ENCODE data around the gene BCL11A. TPM values are rescaled to one million over a fixed set of nuclear protein-coding genes. Genes with fewer than 3 reads are reported as not detected.

Gene BCL11A
- total RNA-seq, 1 donor from 2014 or later = 4.4 TPM

DNA sequence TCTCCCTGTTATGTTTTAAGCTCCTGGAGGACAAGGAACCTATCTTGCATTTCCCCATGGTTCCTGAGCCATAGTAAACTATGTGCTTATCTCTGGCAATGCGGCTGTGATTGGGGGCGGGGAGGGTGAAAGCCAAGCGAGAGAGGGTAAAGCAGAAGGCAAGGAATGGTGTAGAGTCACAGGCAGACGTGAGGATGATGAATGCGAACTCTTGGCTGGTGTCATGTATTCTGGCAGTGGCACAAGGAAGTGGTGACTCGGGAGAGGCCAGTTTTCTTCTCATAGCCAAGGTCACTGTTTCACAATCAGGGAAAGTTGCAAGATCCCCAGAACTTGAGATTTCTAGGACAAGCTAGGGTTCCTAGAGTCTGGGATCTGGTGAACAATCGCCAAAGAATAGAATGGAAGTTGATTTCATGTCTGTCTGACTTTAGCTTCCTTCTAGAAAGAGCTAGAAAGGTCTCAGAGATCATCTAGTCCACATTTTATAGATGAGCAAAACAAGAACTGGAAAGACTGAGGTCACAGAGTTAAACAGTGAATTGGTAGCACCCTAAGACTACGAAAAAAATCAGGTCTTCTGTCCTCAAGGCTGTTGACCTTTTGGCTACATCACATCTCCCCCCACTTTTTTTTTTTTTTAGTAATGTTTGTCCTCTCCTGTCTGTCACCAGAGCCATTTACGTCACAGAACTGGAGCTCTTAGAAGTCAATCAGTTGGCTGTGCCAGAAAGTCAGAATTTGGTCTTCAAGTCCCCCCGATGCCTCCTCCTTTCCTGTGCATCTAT is 137.0 kb downstream of the BCL11A start:
- DNase-seq (ENCODE audit: low read depth) = no peak
- TF ChIP-seq CTCF (conservative IDR thresholded peaks at IDR 0.05; ENCODE audit: low read depth, low read length) = no peak
- H3K4me3 ChIP-seq (ENCODE audit: low read depth, low read length) = no peak overlapping the region

- no peak for DNase-seq (ENCODE audit: low read depth)
- TF ChIP-seq CTCF (conservative IDR thresholded peaks at IDR 0.05; ENCODE audit: low read depth, low read length) = no peak
- H3K4me3 ChIP-seq (ENCODE audit: low read depth, low read length) = no peak overlapping the region
Observed at GRCh38 chr2:60415814-60416213, 137.6 kb downstream of the BCL11A start.

GRCh38 chr2:60414495-60415138 is 138.8 kb downstream of the BCL11A start:
- TF ChIP-seq CTCF (conservative IDR thresholded peaks at IDR 0.05; ENCODE audit: low read depth, low read length) = no peak
- DNase-seq (ENCODE audit: low read depth) = no peak
- H3K4me3 ChIP-seq (ENCODE audit: low read depth, low read length) = no peak overlapping the region

GRCh38 chr2:60413814-60414168 is 139.7 kb downstream of the BCL11A start:
- no peak for DNase-seq (ENCODE audit: low read depth)
- no peak for TF ChIP-seq CTCF (conservative IDR thresholded peaks at IDR 0.05; ENCODE audit: low read depth, low read length)
- H3K4me3 ChIP-seq (ENCODE audit: low read depth, low read length) = no peak overlapping the region

DNA sequence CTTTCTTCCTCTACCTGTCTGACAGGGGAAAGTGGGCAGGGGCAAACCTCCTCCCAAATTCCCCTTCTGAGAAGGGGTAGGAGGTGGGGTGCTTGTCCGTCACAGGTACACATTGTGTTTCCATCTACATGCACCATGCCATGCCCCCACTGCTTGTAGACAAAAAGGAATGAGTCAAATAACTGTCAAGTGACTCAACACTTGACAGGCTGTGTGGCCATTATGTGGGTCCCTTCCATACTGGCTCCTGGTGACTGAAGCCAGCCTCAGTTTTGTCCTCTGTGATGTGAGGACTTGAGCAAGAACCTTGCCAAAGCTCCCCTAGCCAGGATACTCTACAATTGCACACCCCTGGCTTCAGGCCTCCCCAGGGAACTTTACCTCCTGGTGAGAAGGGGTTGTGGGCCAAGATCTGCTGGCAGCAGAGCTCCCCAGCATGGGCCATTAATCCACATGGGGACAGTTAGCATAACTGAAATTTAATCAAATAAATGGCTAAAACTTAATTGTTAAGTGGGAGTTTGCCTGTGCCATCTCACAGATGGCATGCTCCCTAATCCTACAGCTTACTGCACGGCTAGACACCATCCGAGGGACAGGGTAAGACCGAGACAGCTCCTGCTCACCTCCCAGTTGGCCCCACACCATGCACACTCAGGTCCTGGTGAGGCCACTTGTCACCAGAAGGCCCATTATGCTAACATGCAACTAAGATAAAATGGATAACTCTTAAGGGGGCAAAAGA is 140.2 kb downstream of the BCL11A start:
- DNase-seq (ENCODE audit: low read depth) = no peak
- H3K4me3 ChIP-seq (ENCODE audit: low read depth, low read length) = no peak overlapping the region
- TF ChIP-seq CTCF (conservative IDR thresholded peaks at IDR 0.05; ENCODE audit: low read depth, low read length) = no peak

- no peak for TF ChIP-seq CTCF (conservative IDR thresholded peaks at IDR 0.05; ENCODE audit: low read depth, low read length)
- no peak for DNase-seq (ENCODE audit: low read depth)
- no peak overlapping the region for H3K4me3 ChIP-seq (ENCODE audit: low read depth, low read length)
Observed at GRCh38 chr2:60412620-60413019, 140.8 kb downstream of the BCL11A start.

Measured in epithelial cell of proximal tubule (primary cell).